Measurements from ENCODE around the gene PCYT1A.
"Not testable (repeated sequence)": the region's sequence is repeated elsewhere in the genome, so short reads cannot be mapped to it uniquely, and the experiment has no call there.

PCYT1A gene

DNA sequence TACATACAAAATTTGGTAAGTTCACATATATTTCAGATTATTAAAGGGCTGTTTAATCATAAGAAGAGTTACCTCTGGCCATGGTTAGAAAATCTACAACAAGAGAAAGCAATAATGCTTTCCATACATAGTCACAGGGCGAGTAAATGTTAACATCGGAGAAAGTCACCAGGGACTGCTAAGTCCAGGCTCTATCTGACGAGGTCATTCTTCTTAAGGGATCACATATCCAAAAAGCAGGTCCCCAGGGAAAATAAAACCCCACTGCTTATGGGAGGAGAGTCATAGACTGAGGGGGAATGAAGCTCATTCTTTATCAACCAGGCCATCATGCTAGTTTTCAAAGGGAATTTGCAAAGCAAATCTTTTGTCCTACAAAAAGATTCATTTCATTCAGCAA lies 3.1 kb downstream of the PCYT1A start:
- peak; percentile 25 for DNase-seq

DNA sequence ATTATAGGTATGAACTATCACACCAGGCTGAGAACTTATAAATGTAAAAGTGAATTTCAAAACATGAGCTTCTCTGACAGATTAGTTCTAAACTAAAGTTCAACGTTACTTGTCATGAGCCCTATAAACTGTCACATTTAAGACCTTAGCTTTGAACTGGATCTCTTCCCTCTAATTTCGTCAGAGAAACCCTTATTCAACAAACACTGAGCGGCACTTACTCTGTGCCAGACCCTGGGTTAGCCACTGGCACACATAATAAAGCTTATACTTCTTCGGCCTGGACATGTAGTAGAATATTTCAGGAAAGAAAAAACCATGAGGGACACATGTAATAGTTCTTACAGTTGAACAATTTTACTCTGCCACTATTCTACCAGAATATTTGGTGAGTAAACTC lies 5.6 kb downstream of the PCYT1A start:
- DNase-seq, result no peak

DNA sequence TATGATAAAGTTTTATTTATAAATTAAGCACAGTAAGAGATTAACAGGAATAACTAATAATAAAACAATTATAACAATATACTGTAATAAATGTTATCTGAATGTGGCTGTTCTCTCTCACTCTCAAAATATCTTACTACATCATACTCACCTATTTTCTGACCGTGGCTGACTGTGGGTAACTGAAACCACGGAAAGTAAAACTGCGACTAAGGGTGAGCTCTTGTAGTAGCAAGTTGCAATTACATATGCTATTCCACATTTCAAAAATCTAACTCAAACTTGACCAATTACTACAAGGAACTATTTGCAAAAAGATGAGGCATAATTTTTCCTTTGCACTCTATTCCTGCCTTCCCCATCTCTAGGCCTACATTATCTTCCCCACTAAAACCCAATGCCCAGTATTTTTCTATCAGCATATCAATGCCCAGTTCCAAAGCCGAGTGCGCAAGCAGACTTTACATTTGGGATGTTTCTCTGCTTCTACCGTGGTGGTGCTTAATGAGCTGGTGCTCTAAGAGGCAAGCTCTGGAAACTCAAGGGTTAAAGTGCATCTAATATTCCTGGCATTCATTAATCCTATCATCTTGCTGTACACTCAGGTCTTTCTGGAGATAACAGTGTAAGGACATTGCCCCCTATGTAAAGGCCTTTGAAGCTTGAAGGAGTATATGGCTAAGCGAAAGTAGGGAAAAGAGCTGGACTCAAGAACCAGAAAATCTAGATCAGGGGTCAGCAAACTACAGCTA lies 6.7 kb downstream of the PCYT1A start:
- DNase-seq, result no peak

DNA sequence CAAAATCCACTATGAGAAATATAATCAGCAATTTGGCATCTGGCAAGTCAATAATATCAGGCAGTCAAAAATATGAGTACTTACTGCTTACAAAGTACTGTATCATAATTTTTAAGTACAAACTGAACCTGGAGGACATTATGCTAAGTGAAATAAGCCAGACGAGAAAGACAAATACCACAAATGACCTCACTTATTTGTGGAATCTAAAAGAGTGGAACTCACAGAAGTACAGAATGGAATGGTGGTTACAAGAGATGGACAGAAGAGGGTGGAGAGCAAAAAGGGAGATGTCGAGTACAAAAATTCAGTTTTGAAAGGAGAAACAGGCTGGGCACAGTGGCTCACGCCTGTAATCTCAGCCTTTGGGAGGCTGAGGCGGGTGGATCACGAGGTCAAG lies 12.4 kb downstream of the PCYT1A start:
- no peak for DNase-seq

DNA sequence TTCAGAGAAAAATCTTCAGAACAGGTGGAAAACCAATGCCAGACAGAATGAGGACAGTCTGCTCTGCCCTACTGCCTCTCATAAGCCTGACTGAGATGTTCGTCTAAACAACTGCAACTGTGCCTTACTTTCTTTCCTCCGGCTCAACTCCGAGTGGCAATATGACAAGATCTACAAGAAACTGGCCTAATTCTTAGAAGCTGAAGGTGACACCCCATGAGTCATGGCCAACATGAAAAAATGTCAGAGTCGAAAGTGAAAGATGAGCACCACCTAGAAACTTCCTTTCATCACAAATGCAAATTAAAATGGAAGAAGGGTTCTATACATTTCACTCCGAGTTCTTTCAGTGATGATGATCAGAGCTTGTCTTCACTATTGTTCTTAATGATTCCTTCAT lies 12.9 kb downstream of the PCYT1A start:
- no peak for DNase-seq

DNA sequence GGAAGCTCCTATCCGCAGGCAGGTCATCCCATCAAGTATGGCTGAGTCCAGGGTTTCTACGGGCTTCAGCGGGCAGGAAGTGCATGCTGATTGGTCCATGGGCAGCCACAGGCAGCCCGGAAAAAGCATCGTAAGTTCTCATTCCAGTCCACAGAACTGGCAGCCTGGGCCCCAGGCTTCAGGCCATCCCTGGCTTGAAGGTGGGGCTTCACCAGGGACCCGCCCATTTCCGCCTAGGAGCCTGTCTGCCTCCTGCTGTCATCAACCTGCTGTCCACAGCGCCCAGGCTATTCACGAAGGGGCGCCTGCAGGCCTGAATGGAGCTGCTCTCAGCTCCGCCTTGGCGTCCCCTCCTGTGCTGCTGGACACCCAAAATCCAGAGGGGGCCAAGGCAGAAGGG lies 13.9 kb downstream of the PCYT1A start:
- no peak for DNase-seq

DNA sequence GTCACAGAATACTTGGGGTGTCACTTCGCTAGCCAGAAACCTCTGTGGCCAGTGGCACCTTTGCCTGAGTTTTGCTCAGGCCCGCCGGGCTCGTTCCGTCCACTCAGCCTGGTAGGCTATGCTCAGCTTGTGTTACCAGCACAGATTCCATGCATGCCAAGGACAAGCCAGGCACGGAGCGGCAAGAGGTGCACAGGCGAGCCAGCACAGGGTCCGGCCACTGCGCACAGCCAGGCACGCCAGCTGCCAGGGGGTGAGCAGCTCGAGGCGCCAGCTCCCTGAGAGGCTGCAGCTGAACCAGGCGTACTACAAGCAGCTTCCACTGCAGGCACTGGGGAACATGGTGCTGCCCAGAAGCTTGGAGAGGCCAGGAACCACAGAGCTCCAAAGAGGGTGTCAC lies 14.7 kb downstream of the PCYT1A start:
- no peak for DNase-seq

DNA sequence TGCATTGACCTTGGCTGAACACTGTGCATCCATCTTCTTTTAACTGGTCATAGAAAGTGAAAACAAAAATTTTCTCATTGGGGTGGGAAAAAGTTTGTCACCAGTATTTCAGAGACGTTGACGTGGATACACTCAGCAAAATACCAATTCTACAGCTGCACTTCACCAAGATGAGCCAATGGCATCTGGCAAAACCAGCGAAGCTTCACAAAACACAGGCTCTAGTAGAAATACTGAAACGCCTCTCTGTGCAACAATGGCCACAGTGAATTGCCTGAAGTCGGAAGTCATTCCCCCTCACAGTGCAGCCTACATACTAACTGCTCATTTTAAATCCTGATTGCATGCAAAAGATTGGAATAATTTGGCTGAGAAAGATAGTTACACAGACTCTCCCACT lies 17.0 kb downstream of the PCYT1A start:
- DNase-seq, result no peak

DNA sequence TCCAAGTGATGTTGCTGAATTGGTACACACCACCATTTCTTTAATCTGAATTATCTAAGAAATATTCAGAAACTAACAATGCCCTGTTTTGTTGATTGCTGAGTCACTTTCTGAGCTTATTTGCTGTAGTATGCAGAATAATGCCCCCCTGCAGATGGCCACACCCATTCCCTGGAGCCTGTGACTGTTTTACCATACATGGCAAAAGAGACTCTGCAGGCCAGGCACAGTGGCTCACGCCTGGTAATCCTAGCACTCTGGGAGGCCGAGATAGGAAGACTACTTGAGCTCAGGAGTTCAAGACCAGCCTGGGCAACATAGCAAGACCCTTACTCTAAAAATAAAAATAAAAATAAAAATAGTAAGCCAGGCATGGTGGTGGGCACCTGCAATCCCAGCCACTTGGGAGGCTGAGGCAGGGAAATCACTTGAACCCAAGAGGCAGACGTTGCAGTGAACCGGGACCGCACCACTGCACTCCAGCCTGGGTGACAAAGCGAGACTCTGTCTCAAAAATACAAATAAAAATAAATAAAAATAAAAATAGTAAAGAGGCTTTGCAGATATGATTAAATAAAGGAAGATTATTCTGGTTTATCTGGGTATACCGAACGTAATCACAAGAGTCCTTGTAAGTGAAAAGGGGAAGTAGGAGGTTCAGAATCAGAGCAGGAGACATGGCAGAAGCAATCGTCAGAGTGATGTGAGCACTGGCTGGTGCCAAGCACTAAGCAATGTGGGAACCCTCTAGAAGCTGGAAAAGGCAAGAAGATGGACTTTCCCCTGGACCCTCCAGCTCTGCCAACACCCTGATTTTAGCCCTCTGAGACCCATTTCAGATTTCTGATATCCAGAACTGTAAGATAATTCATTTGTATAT lies 19.0 kb downstream of the PCYT1A start:
- DNase-seq, result peak; percentile 67

DNA sequence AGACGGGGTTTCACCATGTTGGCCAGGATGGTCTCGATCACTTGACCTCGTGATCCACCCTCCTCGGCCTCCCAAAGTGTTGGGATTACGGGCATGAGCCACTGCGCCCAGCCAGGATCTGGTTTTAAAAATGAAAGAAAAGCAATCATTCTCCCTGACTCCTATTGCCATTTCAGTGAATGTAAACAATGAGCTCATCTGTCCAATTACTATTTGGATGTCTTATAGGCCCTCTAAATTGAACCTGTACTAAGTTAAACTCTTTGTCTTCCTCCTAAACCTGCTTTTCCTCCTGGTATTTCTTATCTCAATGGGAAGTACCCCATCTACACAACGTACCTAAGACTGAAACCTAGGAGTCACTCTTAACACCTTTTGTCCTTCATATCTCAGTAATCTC lies 23.7 kb downstream of the PCYT1A start:
- DNase-seq, result no peak

DNA sequence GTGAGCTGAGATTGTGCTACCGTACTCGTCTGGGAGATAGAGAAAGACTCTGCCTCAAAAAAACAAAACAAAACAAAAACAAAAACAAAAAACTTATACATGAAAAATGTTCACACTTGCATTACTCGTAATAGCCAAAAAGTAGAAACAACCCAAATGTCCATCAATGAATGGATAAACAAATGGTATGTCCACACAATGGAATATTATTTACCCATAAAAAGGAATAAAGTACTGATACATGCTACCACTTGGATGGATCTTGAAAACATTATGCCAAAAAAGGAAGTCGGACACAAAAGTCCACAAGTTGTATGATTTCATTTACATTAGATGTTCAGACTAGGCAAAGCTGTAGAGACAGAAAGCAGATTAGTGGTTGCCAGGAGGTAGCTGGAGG lies 26.7 kb downstream of the PCYT1A start:
- DNase-seq, result no peak

DNA sequence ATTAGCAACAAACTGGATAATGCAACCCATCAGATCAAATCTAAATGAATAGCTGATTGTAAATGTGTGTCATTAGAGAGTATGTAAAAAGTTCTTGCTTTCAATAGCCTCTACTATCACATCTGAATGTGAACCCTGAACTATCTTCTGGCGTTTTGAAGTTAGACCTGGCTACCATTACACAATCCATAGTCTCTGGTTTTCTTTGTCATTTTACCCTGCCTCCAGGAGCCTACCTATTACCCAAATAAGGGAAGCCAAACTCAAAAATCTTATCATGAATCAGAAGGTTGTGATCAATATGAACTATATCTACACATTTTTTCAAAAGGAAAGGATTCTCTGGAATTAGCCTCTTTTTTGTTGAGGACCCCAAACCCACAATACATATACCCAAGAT lies 31.8 kb downstream of the PCYT1A start:
- DNase-seq, result no peak

DNA sequence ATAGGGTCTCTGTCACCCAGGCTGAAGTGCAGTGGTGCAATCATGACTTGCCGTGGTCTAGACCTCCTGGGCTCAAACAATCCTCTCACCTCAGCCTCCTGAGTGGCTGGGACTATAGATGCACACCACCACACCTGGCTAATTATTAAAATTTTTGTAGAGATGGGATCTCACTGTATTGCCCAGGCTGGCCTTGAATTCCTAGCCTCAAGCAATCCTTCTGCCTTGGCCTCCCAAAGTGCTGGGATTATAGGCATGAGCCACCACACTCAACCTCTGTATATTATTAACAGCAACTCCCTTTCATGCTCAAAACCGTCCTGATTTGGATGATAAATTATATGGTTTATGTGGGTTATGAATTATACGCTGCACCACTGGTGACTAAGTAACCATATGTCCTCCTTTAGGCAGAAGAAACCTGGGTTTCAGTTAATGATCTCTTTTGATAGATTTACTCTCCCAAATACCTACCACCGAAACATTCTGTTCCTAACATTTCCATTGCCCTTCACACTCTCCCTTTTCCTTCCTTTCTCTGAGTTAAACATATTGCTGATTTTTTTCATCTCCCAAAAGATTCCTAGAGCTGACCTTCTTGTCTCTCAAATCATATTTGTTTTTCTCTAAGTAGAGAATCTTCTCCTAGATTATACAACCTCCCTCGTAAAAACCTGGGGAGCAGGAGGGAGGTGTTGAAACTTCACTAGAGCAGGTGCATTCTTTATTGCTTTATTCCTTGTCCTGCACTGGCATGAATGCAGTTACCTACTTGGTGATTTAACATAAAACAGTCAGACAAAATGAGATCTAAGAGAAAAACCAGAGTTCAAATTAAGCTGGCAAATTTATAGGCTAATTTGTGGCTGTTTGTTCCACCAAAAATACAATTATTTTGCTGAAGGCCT lies 32.9 kb downstream of the PCYT1A start:
- DNase-seq, result no peak

DNA sequence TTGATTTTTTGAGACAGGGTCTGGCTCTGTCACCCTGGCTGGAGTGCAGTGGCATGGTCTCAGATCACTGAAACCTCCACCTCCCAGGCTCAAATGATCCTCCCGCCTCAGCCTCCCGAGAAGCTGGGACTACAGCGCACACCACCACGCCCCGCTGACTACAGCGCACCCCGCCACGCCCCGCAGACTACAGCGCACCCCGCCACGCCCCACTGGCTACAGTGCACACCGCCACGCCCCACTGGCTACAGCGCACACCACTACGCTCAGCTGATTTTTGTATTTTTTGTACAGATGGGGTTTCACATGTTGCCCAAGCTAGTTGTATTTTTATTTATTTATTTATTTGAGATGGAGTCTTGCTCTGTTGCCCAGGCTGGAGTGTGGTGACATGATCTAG lies 35.6 kb downstream of the PCYT1A start:
- DNase-seq, result no peak

DNA sequence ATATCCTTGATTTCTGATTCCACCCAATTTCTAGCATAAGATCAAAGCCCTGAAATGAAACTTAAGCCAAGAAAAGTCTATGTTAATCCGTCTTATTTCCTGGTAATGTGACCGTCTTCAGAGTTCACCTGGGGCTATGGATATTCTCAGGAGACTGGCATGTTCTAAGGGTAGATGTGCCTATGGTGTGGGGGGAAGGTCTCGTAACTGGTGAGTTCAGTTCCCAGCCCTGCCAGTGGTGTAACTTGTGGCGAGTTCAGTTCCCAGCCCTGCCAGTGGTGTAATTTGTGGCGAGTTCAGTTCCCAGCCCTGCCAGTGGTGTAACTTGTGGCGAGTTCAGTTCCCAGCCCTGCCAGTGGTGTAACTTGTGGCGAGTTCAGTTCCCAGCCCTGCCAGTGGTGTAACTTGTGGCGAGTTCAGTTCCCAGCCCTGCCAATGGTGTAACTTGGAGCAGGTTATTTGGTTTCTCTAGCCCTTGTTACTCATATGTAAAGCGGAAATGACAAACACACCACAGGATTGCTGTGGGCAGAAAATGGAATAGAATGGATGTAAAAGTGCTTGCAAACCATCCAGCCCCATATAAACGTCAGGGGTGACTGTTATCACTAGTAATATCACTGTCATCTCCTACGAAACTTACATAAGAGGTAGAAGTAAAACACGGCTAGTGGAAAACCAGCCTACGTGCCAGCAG lies 40.8 kb downstream of the PCYT1A start:
- peak; percentile 45 for DNase-seq

DNA sequence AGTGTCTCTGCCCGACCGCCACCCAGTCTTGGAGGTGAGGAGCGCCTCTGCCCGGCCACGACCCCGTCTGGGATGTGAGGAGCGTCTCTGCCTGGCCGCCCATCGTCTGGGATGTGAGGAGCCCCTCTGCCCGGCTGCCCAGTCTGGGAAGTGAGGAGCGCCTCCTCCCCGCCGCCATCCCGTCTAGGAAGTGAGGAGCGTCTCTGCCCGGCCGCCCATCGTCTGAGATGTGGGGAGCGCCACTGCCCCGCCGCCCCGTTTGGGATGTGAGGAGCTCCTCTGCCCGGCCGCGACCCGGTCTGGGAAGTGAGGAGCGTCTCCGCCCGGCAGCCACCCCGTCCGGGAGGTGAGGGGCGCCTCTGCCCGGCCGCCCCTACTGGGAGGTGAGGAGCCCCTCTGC lies 43.4 kb downstream of the PCYT1A start:
- DNase-seq, result not testable (repeated sequence)

DNA sequence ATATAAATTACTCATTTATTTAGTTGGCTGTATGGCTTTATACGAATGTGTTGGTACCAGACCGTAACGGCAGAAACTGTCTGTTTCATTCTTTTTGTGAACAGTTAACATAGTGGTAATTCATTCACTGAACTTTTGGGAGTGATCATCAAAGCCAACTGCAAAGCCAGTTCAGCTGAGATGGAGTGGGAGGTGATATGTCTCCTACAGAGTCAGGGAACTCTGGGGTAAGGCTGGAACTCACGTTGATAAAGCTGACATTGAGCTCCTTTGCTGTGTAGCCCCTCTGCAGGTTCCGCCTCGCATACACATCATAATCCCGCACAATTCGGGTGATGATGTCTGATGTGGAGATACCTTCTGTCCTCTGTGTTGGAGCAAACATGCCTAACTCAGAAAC lies 45.8 kb downstream of the PCYT1A start:
- DNase-seq, result no peak

DNA sequence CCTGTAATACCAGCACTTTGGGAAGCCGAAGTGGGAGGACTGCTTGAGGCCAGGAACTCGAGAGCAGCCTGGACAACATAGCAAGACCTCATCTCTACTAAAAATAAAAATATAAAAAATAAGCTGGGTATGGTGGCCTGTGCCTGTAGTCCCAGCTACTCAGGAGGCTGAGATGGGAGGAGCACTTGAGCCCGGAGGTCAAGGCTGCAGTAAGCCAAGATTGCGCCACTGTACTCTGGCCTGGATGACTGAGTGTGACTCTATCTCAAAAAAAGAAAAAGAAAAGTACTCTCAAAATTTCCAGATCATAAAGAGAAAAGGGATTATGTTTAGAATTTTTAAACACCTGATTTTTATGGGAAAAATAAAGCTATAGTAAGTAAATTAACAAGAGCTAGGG lies 47.1 kb downstream of the PCYT1A start:
- DNase-seq, result no peak

DNA sequence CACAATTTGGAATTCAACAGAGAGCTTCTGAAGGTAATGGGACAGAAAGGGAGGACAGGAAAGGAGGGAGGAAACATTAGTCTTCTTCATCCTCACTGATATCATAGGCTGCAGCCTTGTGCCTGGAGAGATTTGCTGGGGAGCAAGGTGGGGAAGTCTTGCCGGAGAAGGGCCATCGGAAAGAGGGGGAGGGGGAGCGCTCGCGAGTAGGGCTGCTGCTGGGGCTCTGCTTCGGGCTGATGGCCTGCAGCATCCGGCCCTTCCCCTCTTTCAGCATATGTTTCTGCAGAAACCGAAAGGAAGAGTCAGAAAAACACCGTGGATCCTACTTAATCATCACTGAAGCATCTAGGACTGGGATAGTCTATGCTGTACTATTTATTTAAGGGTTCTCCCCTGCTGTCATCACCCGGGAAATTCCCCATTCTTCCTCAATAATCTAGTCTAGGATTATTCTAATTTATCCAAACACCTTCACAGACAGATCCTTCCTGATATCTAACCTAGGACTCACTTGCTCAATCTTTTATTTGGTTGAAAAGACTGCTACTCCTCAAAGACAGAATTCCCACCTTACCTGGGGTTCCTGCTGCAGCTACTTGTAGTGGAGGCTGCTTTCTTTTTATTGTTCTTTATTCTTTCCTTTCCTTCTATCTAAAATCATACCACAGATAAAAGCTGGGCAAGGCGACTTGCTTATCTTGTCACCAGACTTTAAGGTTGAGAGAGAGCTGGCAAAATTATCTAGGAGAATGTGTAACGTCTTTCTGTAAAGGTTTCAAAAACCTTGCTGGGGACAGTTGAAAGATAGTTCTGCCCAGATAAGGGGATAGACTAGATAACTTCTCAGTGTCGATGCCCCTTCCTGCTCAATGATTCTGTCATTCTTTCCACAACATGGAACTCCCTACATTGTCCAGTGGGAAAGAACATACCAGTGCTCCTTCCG lies 48.6 kb downstream of the PCYT1A start:
- no peak for DNase-seq

DNA sequence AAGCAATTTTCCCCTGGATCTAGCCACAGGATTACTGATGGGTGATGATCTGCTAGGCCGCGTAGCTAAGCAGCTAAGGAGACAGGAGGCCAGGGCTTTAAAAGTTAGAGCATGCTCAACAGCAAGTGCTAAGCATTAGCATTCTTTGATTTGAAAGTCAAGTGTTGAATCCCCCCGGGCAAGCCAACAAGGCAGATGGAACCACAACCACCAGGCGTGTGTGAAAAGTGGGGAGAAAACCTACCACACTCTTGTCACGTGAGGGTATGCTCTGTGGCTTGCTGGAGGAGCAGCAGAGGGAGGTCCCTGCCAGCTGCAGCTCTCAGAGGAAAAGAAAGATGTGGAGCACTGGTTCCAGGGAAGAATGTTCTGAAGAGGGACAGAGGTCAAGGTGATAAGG lies 50.3 kb downstream of the PCYT1A start:
- DNase-seq, result no peak

DNA sequence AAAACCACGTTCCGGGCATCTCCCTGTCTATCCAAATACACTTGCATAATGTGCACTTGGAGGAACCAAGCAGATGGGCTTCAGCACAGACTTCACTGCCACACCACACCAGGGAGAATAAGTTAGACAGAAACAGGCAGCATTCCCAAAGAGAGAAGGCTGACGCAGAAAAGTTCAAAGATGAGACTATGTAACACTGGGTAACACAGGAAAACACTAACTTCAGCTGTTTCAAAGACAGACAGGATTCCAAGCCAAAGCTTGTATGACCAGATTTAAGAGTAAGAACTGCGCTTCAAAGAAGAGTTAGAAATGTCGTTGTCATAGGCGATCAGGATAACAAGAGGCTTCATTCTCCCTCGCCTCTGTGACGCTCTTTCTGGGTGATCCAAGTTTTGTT lies 51.3 kb downstream of the PCYT1A start:
- DNase-seq, result no peak
